ENCODE results near the gene PROM1.

Gene PROM1

DNA sequence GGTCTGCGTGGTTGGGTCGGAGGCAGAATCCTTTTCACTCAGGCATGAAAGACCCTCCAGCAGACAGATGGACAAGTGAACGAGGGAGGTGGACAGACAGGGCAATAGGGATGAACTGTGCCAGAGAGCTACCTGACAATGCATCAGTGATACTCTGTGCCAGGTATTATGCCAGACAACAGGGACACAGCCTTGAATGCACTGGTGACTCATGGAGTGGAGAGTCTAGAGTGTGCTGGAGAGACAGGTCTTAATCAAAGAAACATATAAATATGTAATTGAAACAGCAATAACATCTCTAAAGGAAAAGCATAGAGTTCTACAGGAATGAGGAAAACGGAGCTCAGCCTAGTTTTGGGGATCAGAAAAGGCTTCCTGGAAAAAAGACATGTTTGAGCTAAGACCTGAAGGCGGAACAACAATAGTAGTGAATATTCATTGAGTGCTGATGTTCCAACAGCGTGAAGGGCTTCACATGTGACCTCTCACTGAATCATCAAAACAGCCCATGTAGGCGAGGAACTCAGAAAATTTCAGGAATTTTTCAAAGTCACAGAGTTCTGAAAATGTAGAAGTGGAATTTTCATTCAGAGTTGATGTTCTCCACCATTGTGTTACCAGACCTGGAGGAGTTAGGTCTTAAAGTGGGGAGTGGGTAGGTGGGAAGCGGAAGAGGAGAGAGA, 100.8 kb downstream of the PROM1 start:
- no peak for DNase-seq

DNA sequence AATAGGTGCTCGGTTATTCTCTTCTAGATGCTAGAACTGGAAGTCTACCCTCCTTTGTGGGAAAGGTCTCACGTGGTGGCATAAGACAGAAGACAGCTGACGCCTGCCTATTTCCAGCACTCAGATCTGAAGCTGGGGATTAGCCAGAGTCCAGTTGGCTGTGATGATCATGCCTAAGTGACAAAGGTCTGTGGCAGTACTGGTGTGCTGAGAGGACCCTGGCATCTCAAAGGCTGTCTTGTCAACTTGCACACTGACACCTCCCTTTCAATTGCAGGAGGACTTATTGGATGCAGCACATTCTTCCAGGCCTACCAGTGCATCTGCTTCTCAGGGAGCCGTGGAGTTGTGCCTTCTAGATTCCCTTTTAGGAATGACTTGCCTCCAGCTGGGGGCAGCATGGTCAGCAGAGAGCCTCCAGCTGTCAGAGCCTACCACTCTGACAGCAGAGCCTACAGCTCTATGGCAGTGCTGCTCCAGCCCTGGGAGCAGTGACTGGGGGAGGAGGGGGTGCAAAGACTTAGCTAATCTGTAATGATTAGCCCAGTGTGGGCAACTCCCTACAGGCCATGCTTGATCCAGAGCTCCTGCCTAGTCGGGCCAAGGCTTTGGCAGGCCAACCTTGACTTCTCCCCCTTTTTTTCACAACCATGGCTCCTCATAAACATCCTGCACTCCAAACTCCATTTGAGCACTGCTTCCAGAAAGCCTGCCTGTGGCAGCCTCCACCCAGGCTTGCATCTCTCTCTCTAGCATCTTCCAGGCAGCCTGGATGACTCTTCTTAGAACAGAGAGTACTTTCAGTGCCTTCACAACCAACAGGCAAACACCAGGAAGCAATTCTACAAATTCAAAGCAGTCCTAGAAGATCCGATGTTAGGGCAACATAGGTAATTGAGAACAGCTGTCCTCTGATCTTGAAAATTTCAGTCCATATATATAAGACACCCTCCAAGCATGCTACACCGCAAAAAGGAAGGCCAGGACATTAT, 107.1 kb downstream of the PROM1 start:
- no peak for DNase-seq

DNA sequence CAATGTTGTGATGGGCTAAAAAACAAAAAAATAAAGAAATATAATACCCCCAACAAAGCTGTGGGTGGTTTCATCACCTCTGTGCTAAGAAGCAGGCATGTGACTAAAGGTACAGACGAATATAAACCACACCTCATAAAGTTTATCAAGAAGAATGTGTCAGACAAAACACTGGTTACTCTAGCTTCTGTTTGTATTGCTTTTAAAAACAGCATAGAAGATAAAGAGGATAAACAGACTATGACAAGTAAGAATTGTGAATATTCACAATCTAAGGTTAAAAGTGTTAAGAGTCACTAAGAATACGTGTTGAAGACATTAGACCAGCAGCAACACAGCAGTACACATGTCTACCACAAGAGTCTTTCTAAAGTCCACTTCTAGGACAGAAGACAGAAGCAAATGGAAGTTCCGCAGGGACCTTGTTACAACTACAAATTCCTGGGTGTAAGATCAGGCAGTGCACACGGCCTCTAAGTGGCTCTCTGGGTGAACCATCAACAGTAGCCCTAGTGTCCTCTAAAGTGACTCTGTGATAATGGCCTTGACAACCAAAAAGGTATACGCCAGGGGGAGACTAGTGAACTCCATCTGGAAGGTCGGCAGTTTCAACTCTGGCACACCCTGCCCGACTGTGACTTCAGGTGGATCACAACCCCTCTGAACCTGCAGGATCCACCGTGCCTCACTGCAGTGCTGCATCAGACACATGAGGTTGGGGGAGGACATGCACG, 112.6 kb downstream of the PROM1 start:
- no peak for DNase-seq

DNA sequence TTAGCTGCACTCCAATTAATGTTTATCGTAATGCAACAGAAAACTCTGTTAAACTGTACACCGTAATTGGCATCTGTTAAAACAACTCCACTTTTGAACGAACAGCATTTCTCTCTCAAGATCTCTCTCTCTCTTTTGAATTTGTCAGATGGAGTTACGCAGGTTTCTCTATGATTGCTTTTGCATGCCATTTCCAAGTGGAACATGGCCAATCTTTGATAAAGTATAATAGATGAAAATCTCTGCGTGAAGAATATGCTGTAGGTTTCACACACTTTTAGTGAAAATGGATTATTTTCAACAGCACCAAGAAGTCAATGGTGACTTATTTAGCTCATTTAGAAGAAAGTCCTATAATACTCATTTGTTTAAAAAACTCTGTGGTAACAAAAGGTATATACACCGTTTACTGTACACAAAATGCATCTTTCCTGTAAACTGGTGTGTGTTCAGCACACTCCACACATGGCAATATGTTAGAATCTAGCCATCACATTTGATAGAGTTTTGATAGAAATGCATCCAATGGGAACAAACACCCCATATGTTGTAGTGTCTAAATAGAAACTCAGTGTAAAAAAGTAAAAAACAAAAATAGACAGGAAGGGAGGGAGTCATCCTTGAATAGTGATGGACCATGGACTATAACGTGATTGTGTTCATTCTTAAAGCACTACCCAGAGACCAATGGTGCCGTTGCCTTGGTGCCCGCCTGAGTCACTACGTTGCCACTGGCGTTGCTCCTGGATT, 115.1 kb downstream of the PROM1 start:
- DNase-seq, result no peak

DNA sequence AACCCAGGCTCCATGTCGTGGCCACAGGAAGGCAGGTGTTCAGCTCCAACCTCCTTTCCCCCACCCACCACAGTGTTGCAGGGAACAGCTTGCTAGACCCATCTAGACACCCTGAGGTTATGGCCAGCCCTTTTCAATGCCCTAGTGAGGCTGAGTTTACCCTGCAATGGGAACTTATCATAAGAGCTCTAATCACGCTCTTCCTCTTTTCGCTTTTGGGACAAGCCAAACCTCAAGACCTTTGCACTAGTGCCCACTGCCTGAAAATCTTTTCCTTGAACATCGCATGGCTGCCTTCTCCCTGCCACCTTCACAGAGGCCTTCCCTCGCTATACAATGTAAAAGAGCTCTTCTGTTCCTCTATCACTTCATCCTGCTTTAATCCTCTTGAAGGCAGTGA, 118.5 kb downstream of the PROM1 start:
- DNase-seq, result no peak

DNA sequence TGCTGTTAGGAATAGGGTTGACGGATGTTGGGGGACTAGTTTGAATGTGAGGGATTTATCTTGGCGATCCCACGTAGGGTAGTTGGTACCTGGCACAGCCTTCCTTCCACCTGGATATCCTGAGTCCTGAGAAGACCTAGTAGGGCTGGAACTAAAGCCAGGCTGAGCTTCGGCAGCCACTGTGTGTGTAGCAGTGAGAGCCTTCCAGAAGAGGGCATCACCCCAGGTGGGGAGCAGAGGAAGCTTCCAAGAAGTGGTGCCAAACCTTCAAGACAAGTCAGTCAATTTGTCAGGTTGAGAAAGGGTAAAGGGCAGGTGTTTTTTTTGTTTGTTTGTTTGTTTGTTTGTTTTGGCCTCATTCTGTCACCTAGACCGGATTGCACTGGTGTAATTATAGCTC, 119.7 kb downstream of the PROM1 start:
- no peak for DNase-seq

DNA sequence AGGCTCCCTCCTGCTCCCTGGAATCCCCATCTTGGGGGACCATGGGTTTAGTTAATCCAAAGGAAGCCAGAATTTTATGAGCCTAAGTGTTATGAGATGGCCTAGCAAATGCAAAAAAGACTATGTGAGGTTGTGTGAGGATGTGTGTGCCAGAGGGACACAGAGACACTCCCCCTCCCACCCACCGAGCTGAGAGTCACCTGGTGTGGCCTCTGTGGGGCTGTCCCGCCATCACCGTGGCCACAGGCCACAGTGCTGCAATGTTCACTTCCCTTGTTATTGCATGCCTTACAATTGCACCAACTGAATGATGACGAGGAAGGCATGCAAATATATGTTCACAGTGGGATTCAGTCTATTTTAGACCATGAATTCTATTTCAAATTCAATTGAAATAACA, 120.2 kb downstream of the PROM1 start:
- no peak for DNase-seq

DNA sequence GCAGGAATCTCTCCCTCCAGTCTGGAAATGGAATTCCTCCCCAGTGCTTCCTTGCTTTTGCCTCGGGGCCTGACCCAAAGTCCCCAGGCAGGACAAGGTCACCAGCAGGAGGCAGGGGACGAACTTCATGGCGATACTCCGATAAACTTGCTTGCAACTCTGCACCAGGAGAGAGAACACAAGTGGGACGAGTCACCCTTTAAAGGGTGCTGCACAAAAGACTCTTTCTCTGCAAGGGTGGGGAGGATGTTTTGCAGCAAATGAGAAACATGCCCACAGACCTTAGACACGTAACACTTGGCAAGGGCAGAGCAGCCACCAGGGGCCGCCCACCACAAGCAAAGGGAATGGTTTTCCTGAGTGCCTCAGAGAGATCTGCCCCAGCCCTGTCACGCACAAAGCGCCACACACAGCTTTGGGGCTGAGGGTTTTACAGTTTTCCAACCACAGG, 120.8 kb downstream of the PROM1 start, which contains the start of gene FGFBP2:
TSS of gene FGFBP2 (minus strand) at position 175 of the 451 bp plus-strand sequence. CDS start at position 129, 46 bp downstream.
- no peak for DNase-seq

DNA sequence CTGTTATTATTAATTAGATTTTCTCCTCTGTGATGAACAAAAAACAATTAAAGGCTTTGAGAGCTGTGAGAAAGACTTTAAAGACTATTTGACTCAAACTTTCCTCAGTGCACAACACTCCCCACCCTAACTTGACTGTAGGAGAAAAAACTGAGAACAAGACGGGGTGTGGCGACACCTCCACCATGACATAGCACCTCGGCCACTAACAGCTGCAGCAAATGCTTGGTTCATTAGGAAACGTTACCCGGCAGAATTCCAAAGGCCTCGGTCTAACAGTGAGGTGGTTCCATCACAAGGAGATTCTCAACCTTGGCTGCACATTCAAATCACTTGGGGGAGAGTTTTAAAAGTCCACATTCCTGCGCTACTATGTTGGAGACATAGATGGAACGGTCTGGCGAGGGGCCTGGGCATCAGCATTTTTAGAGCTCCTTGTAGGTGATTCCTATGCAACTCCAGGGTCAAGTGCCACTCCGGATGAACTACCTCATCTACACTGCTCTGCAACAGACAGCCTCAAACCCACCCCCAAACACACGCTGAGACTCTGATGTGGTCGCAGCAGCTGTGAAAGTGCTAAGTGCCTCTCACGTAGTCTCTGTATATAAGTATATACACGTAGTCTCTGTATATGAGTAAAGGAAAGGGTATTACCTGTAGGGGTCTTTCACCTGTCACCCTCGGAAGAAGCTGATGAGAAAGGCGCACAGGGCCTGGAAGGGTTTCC, 121.9 kb downstream of the PROM1 start:
- no peak for DNase-seq

DNA sequence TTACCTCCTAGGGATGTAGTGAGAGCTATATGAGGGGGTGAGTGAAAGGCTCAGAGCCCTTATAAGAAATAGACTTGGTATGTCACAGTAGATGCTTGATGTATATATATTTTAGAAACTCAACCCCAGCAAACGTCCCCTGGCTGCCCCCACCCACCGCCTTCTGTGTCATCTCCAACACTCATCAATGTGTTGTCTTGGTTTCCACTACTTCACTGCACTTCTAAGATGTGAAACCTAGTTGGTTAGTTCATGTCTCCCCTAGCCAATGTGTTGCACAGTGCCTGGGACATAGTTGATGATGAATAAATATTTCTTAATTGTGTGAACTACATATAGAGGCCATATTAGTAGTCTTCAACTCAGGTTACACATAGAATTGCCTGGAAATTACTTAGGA, 125.3 kb downstream of the PROM1 start:
- DNase-seq, result no peak

DNA sequence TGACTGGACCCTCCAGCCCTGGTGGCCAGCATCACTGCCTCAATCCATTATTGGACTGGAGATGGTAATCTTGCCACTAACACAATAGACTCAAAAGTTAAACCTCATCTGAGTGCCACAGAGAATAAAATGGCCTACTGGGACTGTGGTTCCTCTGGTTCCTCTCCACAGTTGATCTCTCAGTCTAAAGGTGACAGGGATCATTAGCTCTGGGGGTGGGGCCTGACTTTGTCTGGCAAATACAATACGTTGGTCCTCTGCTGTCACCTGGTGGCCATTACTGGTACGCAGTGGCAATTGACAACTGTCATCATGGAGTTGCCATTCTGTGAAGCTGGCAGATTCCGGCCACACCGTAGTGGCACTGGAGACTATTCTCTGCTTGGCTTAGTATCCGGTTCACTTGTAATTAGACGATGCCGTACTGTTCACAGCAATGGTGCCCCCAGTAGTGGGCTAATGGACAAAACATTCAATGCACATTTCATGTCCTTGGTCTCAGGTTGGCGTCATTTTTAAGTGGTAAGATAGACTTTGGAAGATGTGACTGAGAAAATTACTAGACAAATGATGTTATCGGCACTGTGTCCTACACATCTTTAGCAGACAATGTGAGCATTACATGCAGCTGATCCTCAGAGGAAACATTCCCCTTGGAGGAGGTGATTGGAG, 127.5 kb downstream of the PROM1 start:
- DNase-seq, result peak; percentile 24

DNA sequence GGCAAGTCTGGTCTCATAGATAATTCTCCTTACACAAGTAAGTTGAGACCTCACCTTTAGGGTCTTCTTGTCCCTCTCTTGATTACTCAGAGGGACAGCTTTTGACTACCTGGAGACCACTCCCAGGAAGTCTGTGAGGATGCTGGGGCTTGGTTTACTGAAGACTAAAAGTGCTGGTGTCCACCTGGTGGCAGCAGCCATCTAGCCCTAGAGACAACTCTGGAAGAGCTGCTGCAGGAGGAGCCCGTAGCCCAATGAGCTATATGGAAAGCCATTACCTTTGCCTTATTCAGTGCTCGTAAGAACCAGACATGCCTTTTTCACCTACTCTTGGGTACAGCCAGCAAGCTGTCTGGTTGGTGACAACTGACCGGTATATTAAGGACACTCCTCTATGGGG, 128.2 kb downstream of the PROM1 start:
- no peak for DNase-seq

DNA sequence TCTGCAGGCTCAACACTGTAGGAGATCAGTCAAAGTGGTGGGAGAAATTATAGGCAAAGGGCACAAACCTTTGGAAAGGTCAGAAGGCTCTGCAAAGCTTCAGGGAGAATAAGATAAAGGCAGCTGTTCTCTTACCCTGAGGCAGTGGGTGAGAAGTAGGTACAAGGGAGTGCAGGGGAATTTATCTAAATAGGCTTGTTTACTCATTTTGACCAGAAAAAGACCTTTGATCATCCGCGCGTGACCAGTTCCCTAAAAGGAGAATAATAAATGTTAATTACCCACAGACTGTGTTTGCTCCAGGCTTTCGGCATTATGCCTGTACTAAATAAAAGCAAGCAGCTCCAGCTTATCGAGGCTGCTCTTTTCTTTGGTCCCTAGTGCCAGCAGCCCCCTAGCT, 130.2 kb downstream of the PROM1 start:
- DNase-seq, result no peak

DNA sequence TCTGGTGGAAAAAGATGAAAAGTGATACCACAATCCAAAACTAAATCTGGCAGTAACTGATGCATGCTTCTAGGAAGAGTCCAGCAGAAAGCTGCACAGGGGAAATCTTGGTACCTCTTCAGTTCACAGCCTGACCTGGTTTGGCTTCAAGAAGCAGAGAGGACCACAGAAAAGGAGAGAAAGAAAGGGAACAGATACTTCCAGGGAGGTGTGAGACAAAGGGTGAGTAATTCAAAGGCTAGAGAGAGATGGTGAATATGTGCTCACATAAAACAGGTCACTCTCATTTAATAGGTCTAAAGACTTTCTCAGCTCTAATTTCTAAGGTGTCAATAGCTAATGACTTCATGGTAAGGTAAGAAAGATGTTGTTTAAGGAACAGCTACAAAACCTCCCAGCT, 132.0 kb downstream of the PROM1 start:
- DNase-seq, result no peak

DNA sequence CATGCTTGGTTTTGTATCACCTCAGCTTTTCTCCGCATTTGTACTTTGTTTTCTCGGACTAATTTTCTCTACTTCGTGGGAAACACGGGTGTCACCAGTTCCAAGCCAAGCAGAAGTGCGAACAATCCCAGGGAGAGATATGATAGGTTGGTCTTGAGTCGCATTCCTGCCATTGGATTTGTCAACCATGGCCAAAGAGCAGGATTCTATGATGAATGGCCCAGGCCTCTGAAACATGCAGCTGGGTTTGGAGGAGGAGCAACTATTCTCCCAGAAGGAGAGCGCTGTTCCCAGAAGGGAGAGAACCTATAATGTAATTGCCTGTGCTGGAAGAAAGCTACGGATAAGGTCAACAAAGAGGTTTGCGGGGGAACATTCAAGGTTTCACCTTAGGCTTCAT, 135.0 kb downstream of the PROM1 start:
- DNase-seq, result no peak

DNA sequence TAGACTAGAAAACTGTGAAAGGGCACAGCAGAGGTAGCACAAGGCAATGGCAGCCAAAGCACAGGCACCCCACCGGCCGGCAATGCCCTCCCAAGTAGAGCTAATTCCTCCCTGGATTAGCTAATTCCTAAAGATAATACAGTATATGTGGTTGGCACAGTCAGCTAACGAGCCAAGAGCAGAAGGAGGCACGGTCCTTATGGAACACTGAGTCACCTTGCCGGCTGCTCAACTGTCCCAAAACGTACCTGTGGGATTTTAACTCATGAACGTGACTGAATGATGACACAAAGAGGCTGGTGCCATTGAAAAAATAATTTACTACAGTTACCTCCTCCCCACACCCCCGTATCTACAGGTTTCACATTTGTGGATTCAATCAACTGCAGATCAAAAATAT, 136.1 kb downstream of the PROM1 start:
- no peak for DNase-seq

DNA sequence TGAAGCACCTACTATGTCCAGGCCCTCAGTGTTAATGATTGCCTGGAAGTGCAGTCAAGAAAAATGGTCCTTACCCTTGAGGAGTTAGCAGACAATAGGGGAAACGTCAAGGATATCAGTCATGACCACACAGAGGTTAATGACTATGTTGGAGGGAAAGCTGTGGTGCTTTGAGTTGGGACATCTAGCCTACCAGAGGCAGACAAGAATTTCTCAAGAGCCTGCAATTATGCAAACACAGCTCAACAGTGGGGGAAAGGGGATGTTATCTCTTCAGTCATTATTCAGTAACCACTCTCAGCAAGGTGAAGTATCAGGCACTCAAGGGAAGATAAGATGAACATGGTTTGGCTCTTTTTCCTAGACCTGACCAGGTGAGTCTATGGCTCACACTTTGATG, 138.3 kb downstream of the PROM1 start:
- DNase-seq, result no peak

DNA sequence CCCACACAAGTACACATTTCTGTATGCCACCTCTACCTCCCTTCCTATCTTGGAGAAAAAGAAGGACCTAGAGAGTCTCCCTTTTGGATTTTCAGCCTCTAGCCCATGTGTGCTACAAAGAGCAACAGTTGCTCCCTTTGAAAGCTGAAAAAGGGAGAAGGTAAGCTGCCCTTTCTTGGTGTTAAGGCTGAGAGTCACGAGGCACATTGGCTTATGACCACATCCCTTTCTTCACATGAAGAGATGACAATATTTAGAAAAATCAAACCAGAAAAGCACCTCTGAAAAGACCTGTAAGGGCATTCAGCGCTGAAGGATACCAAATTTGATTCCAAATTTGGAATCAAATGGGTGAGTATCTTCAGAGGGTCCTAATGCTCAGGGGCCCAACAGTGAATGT, 138.9 kb downstream of the PROM1 start:
- DNase-seq, result no peak

DNA sequence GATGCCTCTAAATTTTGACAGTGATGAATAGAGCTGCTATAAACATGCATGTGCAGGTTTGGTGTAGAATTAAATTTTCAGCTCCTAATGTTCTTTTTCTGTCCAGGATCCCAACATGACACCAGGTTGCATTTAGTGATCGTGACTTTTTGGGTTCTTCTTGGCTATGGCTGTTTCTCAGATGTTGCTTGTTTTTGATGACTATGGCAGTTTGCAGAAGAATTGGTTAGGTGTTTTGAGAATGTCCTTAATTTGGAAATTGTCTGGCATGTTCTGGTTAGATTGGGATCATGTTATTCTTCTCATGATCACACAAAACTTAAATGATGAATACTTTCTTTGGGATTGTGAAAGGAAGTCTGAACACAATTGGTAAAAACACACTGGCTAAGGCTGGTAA, 141.5 kb downstream of the PROM1 start:
- DNase-seq, result no peak

DNA sequence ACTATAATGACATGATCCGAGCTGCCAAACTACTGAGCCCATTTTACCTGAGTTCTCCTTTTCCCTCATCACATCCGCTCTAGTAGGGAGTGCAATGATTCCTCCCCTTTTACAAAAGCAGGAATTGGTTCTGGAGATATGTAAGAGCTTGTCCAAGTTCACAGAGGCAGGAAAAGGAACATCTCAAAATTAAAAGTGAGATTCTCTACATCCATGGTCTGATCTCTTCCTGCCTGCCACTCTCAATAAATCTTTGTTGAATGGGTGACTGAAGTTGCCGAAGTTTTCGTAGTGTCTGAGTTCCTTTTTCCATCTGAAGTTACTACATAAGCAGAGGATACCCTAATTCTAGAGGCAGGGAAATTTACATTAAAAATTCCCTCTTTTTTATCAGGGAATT, 145.2 kb downstream of the PROM1 start, which contains the start of gene FGFBP1:
TSS of gene FGFBP1 (minus strand) at position 101 of the 400 bp plus-strand sequence. CDS start 2,108 bp downstream, outside the sequence.
- DNase-seq, result no peak

DNA sequence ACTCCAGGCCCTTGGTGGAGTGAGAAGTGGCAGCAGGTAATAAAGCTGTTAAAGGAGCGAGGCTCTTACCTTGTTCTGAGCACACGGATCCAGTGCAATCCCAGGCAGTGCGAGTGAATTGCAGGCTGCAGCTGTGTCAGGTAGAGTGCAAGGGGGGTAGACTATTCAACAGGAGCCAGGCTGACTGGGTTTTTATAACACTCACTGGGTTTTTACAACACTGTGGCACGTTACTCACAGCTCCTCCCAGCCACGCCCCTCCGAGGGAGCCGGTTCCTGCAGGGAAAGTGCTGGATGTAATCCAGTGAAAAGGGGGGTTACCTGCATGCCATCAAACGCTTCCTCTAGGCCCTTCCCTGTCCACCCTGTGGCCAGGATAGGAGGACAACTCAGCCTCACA, 145.6 kb downstream of the PROM1 start:
- no peak for DNase-seq
